Endodermal cell (in vitro differentiated cells): ENCODE measurements around the gene CCDC78. TPM values are rescaled to one million over a fixed set of nuclear protein-coding genes. Genes with fewer than 3 reads are reported as not detected.
"Not testable (repeated sequence)": the region's sequence is repeated elsewhere in the genome, so short reads cannot be mapped to it uniquely, and the experiment has no call there.

ENCODE experiments used
- DNase-seq: peaks from one replicate; pipeline ENCODE4 v3.0.0-alpha.2; 2017
- H3K27ac ChIP-seq: 2 replicates; pipeline ENCODE4 v1.5.1; 2013; ENCODE audit warnings: mild to moderate bottlenecking, low read depth, low read length, moderate library complexity
- H3K27me3 ChIP-seq: 2 replicates; pipeline ENCODE4 v1.6.1; 2013; ENCODE audit warnings: mild to moderate bottlenecking, low read length, moderate library complexity; ENCODE audit not compliant: insufficient read depth, control insufficient read depth, poor library complexity, severe bottlenecking
- H3K36me3 ChIP-seq: 2 replicates; pipeline ENCODE4 v1.7.0; 2013; ENCODE audit warnings: mild to moderate bottlenecking, low read length, moderate library complexity; ENCODE audit not compliant: control insufficient read depth, insufficient read depth
- H3K4me1 ChIP-seq: one replicate; pipeline ENCODE4 v1.7.0; 2013; ENCODE audit warnings: low read length; ENCODE audit not compliant: control insufficient read depth, insufficient read depth
- H3K4me3 ChIP-seq: 2 replicates; pipeline ENCODE4 v1.5.1; 2013; ENCODE audit warnings: mild to moderate bottlenecking, low read length, moderate library complexity
- H3K9ac ChIP-seq: 2 replicates; pipeline ENCODE4 v1.6.1; 2013; ENCODE audit warnings: mild to moderate bottlenecking, low read length, moderate library complexity; ENCODE audit not compliant: poor library complexity, severe bottlenecking; ENCODE audit errors: extremely low read depth
- H3K9me3 ChIP-seq: 2 replicates; pipeline ENCODE4 v1.6.1; 2013; ENCODE audit warnings: mild to moderate bottlenecking, low read length, moderate library complexity; ENCODE audit not compliant: control insufficient read depth
- H3K27ac Mint-ChIP-seq: 2 replicates; pipeline ENCODE4 v1.8.0; 2020; ENCODE audit warnings: mixed read lengths
- H3K27me3 Mint-ChIP-seq: 2 replicates; pipeline ENCODE4 v1.8.0; 2021; ENCODE audit warnings: mild to moderate bottlenecking, mixed read lengths; ENCODE audit not compliant: insufficient read depth
- H3K36me3 Mint-ChIP-seq: 2 replicates; pipeline ENCODE4 v1.8.0; 2020; ENCODE audit warnings: low read depth, mixed read lengths
- H3K4me1 Mint-ChIP-seq: 2 replicates; pipeline ENCODE4 v1.8.0; 2020; ENCODE audit warnings: mixed read lengths
- H3K4me3 Mint-ChIP-seq: 2 replicates; pipeline ENCODE4 v1.8.0; 2020; ENCODE audit warnings: mild to moderate bottlenecking, moderate library complexity, mixed read lengths
- H3K9me3 Mint-ChIP-seq: 2 replicates; pipeline ENCODE4 v1.8.0; 2020; ENCODE audit warnings: mild to moderate bottlenecking, mixed read lengths
- whole genome bisulfite sequencing, 2 experiments: methylation state at CpG; one replicate each; pipeline versions ENCODE4 v1.1.5 to v1.1.7; 2013; ENCODE audit warnings: missing lambda C conversion rate in 2 of 2, mixed read lengths in 1 of 2; ENCODE audit not compliant: insufficient coverage in 1 of 2, insufficient read length in 1 of 2; 5-methylcytosine and 5-hydroxymethylcytosine counted together
- total RNA-seq, 2 donors: library from RNA; stranded (reverse); fragmentation: NEBNext Ultra II Directional in 1 of 2; extraction: Animal tissue kit (Norgen Biotek cat#: 25700) in 1 of 2; gene quantifications; 2 replicates in 1 of 2; 3 replicates in 1 of 2; pipeline ENCODE4 v1.2.1, GENCODE V29; 2021
- TF ChIP-seq, protein P1 (sequence below): fragments of 200-600 bp; sonication (generic); conservative IDR thresholded peaks from 2 replicates; pipeline ENCODE4 v1.5.0; 2021; ENCODE audit warnings: antibody characterized with exemption, mild to moderate bottlenecking

Gene CCDC78
- total RNA-seq, 2 donors from 2014 or later = 6.5 to 8.1 TPM

DNA sequence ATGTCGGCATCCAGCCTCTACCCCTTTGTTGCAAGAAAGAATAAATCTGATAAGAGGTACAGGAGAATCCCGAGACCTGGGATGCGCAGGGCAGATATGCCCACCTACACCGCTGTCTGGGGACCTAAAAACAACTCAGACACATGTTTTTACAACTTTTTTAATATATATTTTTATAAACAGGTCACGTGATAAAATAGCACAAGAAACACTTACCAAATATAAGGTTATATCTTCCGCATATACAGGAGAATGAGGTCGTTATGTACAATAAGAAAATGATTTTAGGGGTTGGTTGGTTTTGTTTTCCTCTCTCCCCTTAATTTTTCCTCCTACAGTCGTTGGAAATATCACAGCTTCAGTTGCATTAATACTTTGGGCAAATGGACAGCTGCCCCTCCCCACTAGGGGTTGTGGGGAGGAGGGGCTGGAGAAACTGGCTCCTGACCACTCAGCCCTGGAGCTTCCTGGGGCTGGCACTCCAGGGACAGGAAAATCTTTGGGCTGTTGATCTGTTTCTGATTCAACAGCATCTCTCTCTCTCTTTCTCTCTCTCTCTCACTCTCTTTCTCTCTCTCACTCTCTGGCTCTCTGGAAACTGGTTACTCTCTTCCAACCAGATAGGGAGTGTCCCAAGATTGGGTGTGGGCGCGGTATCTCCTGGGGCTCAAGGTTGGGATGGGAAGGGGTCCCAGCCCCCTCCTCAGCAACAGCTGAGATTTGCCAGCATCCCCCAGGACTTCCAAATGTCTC, 33.7 kb downstream of the CCDC78 start:
- TF ChIP-seq, protein P1, sequence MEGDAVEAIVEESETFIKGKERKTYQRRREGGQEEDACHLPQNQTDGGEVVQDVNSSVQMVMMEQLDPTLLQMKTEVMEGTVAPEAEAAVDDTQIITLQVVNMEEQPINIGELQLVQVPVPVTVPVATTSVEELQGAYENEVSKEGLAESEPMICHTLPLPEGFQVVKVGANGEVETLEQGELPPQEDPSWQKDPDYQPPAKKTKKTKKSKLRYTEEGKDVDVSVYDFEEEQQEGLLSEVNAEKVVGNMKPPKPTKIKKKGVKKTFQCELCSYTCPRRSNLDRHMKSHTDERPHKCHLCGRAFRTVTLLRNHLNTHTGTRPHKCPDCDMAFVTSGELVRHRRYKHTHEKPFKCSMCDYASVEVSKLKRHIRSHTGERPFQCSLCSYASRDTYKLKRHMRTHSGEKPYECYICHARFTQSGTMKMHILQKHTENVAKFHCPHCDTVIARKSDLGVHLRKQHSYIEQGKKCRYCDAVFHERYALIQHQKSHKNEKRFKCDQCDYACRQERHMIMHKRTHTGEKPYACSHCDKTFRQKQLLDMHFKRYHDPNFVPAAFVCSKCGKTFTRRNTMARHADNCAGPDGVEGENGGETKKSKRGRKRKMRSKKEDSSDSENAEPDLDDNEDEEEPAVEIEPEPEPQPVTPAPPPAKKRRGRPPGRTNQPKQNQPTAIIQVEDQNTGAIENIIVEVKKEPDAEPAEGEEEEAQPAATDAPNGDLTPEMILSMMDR = no peak
- no peak overlapping the region for H3K4me3 Mint-ChIP-seq

DNA sequence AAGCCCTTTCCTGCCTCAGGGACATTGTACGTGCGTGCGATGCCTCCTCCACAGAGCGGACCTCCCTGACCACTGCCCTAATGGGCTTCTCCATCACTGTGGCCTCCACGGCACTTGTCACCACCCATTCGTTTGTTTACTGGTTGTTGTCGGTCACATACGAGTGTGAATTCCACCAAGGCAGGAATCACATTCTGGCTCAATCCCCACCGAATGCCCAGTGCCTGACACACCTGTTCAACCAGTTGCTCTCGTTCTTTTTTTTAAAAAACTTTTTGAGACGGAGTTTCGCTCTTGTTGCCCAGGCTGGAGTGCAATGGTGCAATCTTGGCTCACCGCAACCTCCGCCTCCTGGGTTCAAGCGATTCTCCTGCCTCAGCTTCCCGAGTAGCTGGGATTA, 35.0 kb downstream of the CCDC78 start:
- H3K4me1 Mint-ChIP-seq, H3K36me3 Mint-ChIP-seq, DNase-seq, H3K27ac Mint-ChIP-seq, H3K9me3 ChIP-seq, H3K4me3 ChIP-seq, H3K9ac ChIP-seq, H3K36me3 ChIP-seq, H3K4me1 ChIP-seq, H3K27ac ChIP-seq, H3K9me3 Mint-ChIP-seq: not testable (repeated sequence)
- peak overlapping the region; percentile 80 for H3K4me3 Mint-ChIP-seq
- WGBS, 2 experiments = 91% methylated on average over 8 to 16 of the region's 16 CpGs
- peaks cover 56% of the 10 kb centered on the region for H3K27me3 ChIP-seq
- peaks cover 54% of the 10 kb centered on the region for H3K27me3 Mint-ChIP-seq

More for the DNA sequence above, 33.7 kb downstream of the CCDC78 start:
- Histone ChIP-seq H3K27me3 (peaks cover 66% of the 10 kb centered on the region), H3K4me3 (no peak overlapping the region), H3K9me3 (no peaks in the 10 kb centered on the region), H3K9ac (no peak overlapping the region), H3K4me1 (peaks cover 5% of the 10 kb centered on the region), H3K27ac (no peak overlapping the region), H3K36me3 (no peaks in the 10 kb centered on the region)
- Mint-ChIP-seq H3K27ac (no peak overlapping the region), H3K27me3 (peaks cover 65% of the 10 kb centered on the region), H3K9me3 (no peaks in the 10 kb centered on the region), H3K36me3 (no peaks in the 10 kb centered on the region), H3K4me1 (no peaks in the 10 kb centered on the region)
- no peak for DNase-seq
- 86 to 87% methylated on average over 4 to 7 of the region's 10 CpGs for WGBS, 2 experiments

DNA sequence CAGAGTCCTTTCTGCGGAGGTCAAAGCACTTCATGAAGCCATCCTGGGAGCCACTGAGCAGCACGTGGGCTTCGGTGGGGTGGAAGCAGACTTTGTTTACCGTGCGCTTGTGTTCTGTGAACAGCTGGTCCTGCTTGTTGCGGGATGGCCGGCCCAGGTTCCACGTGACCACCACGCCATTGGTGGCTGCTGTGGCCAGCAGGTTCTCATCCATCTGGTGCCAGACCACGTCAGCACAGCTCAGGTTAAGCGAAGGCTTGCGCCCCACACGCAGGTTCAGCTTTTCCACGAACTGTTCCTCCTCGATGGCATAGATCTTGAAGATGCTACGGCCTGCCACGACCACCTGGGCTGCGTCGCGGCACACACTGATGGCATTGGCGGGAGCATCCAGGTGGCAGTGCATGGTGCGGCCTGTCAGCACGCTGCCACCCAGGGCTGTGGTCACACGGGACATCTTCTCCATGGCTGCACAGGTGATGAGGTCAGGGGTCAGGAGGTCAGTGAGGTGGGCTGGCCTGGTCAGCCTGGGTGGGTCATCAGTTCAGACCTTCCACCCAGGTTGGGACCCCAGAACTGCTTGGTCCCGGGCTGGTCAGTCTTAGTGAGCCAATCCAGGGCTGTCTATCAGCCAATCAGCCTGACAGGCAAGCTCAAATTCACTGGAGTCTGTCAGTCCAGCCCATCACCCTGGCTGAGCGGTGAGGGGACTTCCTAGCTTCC, 36.9 kb downstream of the CCDC78 start:
- Mint-ChIP-seq H3K27ac (peak overlapping the region; percentile 55), H3K4me1 (no peaks in the 10 kb centered on the region), H3K36me3 (peaks cover 17% of the 10 kb centered on the region), H3K4me3 (peak overlapping the region; percentile 80), H3K9me3 (no peaks in the 10 kb centered on the region), H3K27me3 (peaks cover 36% of the 10 kb centered on the region)
- peaks cover 38% of the 10 kb centered on the region for H3K27me3 ChIP-seq
- H3K36me3 ChIP-seq = peaks cover 11% of the 10 kb centered on the region
- peak overlapping the region; percentile 94 for H3K4me3 ChIP-seq
- H3K4me1 ChIP-seq = peaks cover 5% of the 10 kb centered on the region
- TF ChIP-seq, protein P1 = no peak
- peak overlapping the region; percentile 60 for H3K9ac ChIP-seq
- H3K9me3 ChIP-seq = no peaks in the 10 kb centered on the region
- 90 to 91% methylated on average over 20 to 26 of the region's 26 CpGs for WGBS, 2 experiments
- no peak for DNase-seq
- H3K27ac ChIP-seq = peak overlapping the region; percentile 4
